NCI-H345 treated with DMSO at 0.1 percent for 48 hours (cell line): ENCODE data around the gene TRAF1.
A peak's percentile ranks its signal among the peaks of the same experiment; 100 is the strongest.

ENCODE experiments used
- DNase-seq: peaks from one replicate; lab custom pipeline; 2025; ENCODE audit not compliant: unreplicated experiment; lab: John Stamatoyannopoulos, UW

The TRAF1 gene

GRCh38 chr9:120890320-120891244 lies 36.0 kb downstream of the TRAF1 start:
- DNase-seq = no peak

- DNase-seq = peak; percentile 41
These were observed 36.9 kb downstream of the TRAF1 start for GRCh38 chr9:120889606-120890271.

GRCh38 chr9:120888626-120889025 lies 38.0 kb downstream of the TRAF1 start:
- DNase-seq = no peak

GRCh38 chr9:120886490-120886967 lies 40.1 kb downstream of the TRAF1 start:
- no peak for DNase-seq

GRCh38 chr9:120885958-120886357 lies 40.6 kb downstream of the TRAF1 start:
- no peak for DNase-seq

- no peak for DNase-seq
These were observed 41.1 kb downstream of the TRAF1 start for GRCh38 chr9:120885457-120885856.

- DNase-seq = no peak
These were observed 43.0 kb downstream of the TRAF1 start for GRCh38 chr9:120883608-120883996.

- DNase-seq = no peak
These were observed 43.5 kb downstream of the TRAF1 start for GRCh38 chr9:120882935-120883607.

- DNase-seq = no peak
These were observed 47.1 kb downstream of the TRAF1 start for GRCh38 chr9:120879446-120879845.

GRCh38 chr9:120878188-120879130 lies 48.1 kb downstream of the TRAF1 start:
- DNase-seq = no peak

GRCh38 chr9:120877276-120878034 lies 49.1 kb downstream of the TRAF1 start:
- DNase-seq = peak; percentile 60

- DNase-seq = no peak
These were observed 49.8 kb downstream of the TRAF1 start, which contains the start of gene PHF19 for GRCh38 chr9:120876842-120877240. Gene PHF19 (minus strand): TSS chr9:120877188. CDS start chr9:120874741, 2,447 bp downstream.

- DNase-seq = peak; percentile 77
These were observed 50.4 kb downstream of the TRAF1 start for GRCh38 chr9:120875954-120876841.

GRCh38 chr9:120875643-120875953 lies 51.0 kb downstream of the TRAF1 start:
- no peak for DNase-seq

- no peak for DNase-seq
These were observed 51.4 kb downstream of the TRAF1 start for GRCh38 chr9:120875195-120875565.

GRCh38 chr9:120874226-120875194 lies 52.1 kb downstream of the TRAF1 start:
- DNase-seq = no peak

GRCh38 chr9:120873512-120873911 lies 53.1 kb downstream of the TRAF1 start:
- DNase-seq = peak; percentile 25
